Hepatic stellate cell (primary cell): ENCODE data around the gene CH25H.
"Not testable (repeated sequence)": the region's sequence is repeated elsewhere in the genome, so short reads cannot be mapped to it uniquely, and the experiment has no call there.

Source experiments
- DNase-seq: peaks from one replicate; pipeline ENCODE4 v3.0.0; 2011; ENCODE audit warnings: low spot score

The CH25H gene

DNA sequence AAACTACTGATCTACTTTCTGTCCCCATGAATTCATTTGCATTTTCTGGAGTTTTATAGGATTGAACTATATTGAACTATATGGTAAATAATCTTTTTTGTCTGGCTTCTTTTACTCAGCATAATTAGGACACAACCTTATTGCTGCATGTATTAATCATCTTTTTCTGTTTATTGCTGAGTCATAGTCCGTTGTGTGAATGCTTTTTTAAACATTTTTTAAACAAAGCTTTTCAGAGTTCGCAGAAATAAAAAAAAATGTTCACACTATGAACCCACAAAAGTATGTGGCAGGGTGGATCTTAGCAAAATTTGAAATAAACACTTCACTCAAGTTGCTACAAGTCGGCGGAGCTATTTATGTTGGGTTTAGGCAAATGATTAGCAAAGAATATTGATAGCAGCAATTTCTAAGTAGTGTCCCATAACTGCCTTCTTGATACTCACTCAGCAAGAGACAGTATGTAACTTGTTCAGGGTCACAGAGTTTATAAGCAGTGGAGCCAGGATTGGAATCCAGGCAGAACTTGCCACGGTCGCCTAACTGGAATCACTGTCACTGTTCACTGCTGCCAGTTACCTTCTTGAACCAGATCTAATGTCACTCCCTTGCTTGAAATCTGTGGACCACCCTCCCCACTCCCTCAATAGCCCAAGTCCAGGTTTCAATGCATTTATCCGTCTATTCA lies 5.6 kb downstream of the CH25H start:
- no peak for DNase-seq

DNA sequence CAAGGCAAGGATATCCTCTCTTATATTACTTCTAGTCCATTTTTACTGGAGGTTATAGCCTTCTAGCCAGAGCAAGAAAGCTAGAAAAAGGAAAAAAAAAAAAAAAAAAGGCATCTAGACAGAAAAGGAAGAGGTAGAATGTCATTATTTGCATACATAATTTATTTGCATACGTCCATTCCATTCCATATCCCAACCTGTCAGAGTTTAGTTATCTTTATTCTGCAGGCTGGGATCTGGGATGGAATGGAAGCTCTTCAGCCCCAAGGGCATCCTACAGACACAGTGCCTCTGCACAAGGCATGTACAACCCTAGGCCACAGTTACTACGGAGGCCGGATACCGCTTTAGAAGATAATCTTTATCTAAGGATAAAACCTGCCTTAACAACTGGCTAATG lies 9.6 kb downstream of the CH25H start:
- DNase-seq: no peak

GRCh38 chr10:89191301-89191700 lies 15.8 kb downstream of the CH25H start:
- DNase-seq: not testable (repeated sequence)

DNA sequence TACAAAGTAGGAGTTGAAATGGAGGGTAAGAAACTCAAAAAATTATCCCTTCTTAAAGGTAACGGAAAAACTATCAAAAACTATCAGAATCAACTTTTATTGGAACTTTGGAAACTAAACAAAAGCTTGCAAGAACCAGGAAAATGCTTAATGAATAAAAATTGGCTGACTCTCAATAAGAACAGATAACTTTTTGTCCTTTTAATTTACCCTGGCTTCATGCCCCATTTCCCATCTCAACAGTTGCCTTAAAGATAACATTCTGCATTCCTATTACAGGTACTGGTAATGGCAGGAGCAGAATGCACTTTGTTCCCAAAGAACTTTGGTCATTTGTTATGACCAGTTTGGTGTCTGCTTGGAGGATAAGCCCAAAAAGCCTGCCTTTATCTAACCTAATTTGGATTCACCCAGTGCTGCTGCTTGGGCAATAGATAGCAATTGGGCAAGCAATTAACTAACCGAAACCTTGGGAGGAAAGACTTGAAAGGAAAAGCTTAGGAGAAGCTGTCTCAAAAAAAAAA lies 17.8 kb downstream of the CH25H start:
- DNase-seq: no peak

GRCh38 chr10:89185658-89186057 lies 21.5 kb downstream of the CH25H start:
- no peak for DNase-seq

- DNase-seq: no peak
Measured at GRCh38 chr10:89184638-89185037, 22.5 kb downstream of the CH25H start.

DNA sequence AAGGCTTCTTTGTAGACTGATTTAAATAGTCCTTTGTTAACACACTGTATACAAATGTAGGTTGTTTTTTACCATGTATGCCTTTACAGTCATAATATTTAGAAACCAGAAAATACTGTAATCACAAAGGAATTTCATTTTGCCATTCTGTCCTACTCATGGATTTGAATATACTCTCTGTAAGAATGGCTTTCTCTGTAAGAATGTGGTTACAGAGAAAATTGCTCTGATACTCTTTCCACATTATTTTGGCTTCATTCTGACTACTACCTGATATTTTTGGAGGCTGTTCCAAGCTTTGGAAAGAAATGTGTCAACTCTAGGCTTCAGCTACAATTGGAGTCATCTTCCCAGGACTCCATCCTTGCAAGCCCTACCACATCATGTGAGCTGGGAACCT lies 23.5 kb downstream of the CH25H start:
- no peak for DNase-seq

DNA sequence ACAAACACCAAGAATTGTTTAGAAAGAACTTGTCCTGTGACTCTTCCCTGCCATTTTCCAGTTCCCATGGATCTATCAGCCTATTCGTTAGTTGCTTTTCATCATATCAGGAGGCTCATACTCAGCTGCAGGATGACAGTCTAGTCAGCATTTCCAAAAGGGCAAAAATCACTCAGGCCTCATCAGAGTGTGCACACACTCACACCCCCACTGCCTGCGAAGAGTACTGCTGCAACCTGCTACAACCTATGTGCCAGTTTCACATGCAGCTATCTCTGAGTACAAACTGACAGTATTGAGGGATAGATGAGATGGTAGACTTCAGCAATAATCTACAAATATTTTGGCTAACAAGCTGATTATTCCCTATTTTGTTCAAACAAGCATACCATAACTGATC lies 24.2 kb downstream of the CH25H start:
- DNase-seq: no peak

- DNase-seq: no peak
Measured at GRCh38 chr10:89175816-89176215, 31.3 kb downstream of the CH25H start.

DNA sequence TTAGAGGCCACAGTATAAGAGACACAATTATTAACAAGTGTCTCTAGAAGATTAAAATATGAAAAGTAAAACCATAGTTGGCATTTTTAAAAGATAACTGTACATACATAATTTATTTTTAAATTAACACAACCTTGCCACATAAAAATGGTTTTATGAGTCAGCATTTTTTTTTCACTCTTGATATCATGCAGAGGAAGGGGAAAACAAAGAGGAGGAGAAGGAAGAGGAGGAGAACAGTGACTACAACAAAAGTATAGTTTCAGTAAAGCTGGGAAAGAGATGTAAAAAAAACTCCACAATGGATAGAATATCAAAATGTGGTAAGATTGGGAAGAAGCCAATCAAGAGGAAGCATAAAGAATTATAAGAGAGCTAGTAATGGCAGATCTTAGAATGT lies 34.0 kb downstream of the CH25H start:
- DNase-seq: no peak

- no peak for DNase-seq
Measured at GRCh38 chr10:89171996-89172395, 35.1 kb downstream of the CH25H start.

DNA sequence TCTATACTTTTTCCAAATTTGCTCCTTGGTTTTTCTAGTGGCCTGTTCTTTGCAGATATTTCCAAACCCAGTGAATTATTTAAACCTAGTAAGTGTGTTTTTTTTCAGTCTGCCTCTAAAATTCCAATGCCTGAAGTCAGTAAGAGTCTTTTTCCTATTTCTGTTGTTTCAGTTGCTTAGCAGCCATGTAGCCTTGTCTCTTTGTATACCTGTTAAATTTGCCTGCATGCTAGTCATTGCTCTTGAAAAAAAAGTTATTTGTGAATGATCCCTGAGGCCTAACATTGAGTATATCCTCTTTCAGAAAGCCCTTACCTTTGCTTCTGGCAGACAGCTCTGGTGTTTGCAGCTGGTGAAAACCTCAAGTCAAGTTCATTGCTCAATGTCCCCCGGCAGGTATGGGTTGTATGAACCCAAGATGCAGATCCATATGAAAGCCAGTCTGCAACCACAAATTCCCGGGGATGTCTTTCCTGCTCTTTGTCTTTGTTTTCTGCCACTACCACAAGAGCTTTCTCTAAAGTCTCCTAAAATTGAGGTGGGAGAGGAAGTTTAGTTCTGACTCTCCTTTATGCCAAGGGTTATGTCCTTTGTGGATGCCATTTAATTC lies 35.7 kb downstream of the CH25H start:
- DNase-seq: no peak

DNA sequence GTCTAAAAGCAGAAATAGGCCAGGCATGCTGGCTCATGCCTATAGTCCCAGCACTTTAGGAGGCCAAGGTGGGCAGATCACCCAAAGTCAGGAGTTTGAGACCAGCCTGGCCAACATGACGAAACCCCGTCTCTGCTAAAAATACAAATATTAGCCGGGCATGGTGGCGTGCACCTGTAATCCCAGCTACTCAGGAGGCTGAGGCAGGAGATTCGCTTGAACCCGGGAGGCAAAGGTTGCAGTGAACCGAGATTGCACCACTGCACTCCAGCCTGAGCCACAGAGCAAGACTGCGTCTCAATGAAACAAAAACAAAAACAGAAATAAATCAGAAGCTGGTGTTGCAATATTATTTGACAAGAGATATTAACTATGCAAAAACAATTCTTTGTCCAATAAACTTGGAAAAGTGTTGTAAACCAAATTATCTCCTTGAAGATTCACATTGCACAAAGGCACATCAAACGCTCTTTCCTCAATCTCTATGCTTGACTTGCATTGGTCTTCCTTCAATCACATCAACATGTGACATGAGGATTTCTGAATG lies 38.7 kb downstream of the CH25H start:
- not testable (repeated sequence) for DNase-seq

DNA sequence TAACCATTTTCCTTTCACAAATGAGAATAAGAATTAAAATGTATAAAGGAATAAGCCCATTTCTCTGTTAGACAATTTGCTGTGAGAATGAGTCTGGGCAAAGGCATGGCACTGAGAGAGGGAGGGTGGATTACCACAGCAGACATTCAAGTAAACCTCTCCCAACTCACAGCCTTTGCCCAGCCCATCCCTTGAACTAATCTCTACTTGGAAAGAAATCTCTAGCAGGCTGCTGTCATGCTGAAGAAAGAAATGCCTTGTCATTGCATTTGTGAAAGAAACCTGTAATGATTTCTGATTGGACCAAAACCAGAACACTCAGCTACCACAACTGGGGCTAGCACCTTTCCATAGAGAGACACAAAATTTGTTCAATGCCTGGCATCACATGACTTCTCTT lies 39.2 kb downstream of the CH25H start:
- no peak for DNase-seq

GRCh38 chr10:89165923-89166322 lies 41.2 kb downstream of the CH25H start:
- DNase-seq: no peak

- no peak for DNase-seq
Measured at GRCh38 chr10:89164920-89165319, 42.2 kb downstream of the CH25H start.

- DNase-seq: no peak
Measured at GRCh38 chr10:89164080-89164479, 43.0 kb downstream of the CH25H start.

DNA sequence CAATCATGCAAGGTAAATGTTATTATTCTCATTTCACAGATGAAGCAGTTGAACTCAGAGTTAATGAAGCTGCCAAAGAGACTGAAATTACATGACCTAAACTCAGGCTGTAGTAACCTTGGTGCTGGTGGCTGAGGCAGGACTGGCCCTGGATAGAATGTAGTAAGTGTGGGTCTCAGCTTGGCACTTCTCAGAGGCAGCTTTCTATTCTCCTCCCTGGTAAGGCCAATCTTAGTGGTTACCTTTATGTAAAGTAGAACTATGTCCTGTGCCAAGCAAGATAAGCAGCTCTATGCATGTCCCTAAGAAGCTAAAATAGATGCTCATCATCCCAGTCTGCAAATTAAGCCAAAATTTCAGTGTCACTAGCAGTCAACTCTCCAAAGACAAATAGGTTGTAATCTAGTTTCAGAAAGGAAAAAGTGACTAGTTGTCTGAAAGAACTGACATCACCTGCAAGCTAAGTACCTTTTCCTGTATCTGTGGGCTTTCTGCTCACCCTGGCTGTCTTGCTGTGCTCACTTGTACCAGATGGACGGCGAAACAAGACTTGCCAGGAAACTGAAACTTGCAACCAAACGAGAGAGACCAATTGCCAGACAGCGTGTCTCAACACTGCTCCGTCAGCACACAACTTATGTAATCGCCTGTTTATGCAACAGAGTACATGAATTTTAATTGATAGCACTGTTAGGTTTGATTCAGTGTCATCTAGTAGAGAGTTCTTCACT lies 43.7 kb downstream of the CH25H start:
- DNase-seq: no peak

DNA sequence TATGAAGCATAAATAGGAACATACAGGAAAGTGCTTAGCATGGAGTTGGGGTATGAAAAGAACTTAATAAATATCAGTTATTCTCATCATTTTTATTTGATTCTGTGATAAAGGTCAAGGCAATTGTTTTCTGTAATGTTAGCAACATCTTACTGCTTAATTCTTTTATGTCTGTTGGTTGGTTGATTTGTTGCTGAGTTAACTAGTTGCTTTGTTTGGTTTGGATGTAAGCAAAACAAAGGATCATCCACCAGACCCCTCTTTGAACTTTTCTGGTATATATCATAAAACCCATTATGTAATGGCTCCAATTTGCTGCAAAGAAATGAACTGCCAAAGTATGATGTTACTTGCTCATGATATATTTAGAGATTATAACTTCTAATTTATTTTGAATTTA lies 44.5 kb downstream of the CH25H start:
- DNase-seq: no peak

GRCh38 chr10:89160339-89160738 lies 46.8 kb downstream of the CH25H start:
- DNase-seq: no peak

DNA sequence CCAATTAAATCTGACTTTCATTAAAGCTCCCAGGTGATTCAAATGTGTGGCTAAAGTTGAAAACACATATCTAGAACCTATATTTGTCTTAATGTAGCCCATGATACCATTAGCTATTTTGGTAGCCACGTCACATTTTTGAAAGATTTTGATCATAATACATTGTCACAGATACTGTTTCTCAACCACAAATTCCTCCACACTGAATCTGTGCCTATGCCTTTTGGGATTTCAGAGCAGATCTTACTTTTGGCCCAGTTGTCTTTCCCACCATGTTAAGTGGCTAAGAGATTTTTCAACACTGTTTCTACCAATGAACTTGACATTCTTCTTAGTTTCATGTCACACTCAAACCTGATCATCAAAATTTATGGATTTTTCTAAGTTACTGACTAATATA lies 47.4 kb downstream of the CH25H start:
- DNase-seq: no peak

GRCh38 chr10:89159316-89159715 lies 47.8 kb downstream of the CH25H start:
- no peak for DNase-seq

GRCh38 chr10:89158446-89158845 lies 48.7 kb downstream of the CH25H start:
- DNase-seq: no peak
